Endothelial cell of umbilical vein (primary cell): ENCODE results near the gene MCCC2. TPM values are rescaled to one million over a fixed set of nuclear protein-coding genes. Genes with fewer than 3 reads are reported as not detected.

Experiments used
- BruUV-seq: library from RNA; stranded (reverse); fragments of 400-500 nt; replicated peaks from 2 replicates; lab custom pipeline; 2021; lab: Mats Ljungman, UMichigan
- CTCF ChIA-PET: fragments of 300-600, 350-600 bp; sonication (Branson Sonifier 250); formaldehyde crosslinking; loops from one replicate; lab custom pipeline; 2021; ENCODE audit warnings: antibody characterized with exemption, inconsistent platforms; lab: Charles Lee
- POLR2A ChIA-PET: fragments of 300-600, 350-600 bp; sonication (Branson Sonifier 250); formaldehyde crosslinking; loops from one replicate; lab custom pipeline; 2021; ENCODE audit warnings: antibody characterized with exemption, inconsistent platforms; lab: Charles Lee
- DNase-seq: peaks from one replicate; pipeline ENCODE4 v3.0.0-alpha.2; 2011; ENCODE audit warnings: low read depth, low spot score
- FAIRE-seq: peaks from 2 replicates; lab custom pipeline; 2011; peaks lifted over from hg19 to GRCh38; lab: Jason Lieb, UNC
- H2AFZ ChIP-seq: 2 replicates; pipeline ENCODE4 v1.6.0; 2012; ENCODE audit warnings: low read depth, low read length, control low read depth, inconsistent platforms
- H3K27ac ChIP-seq: 2 replicates; pipeline ENCODE4 v1.5.1; 2011; ENCODE audit warnings: low read depth, mild to moderate bottlenecking, control low read depth, low read length, moderate library complexity; ENCODE audit not compliant: insufficient read depth
- H3K27me3 ChIP-seq, 2 experiments: 2 replicates each; pipeline versions ENCODE4 v1.6.0 to v1.6.1; 2011; ENCODE audit warnings: low read length in 2 of 2, mixed read lengths in 1 of 2; ENCODE audit not compliant: control insufficient read depth in 2 of 2, insufficient read depth in 2 of 2
- H3K36me3 ChIP-seq, 2 experiments: 2 replicates in 1 of 2; 3 replicates in 1 of 2; pipeline ENCODE4 v1.5.1; 2011; ENCODE audit warnings: low read length in 2 of 2, mild to moderate bottlenecking in 1 of 2, moderate library complexity in 1 of 2; ENCODE audit not compliant: control insufficient read depth in 2 of 2, insufficient read depth in 2 of 2; ENCODE audit errors: extremely low read depth in 1 of 2
- H3K4me1 ChIP-seq: 3 replicates; pipeline ENCODE4 v1.5.1; 2011; ENCODE audit warnings: mild to moderate bottlenecking, low read length; ENCODE audit not compliant: control insufficient read depth, insufficient read depth; ENCODE audit errors: extremely low read depth
- H3K4me2 ChIP-seq: 2 replicates; pipeline ENCODE4 v1.6.1; 2011; ENCODE audit warnings: low read length, control low read depth, mixed read lengths; ENCODE audit not compliant: insufficient read depth
- H3K4me3 ChIP-seq, 3 experiments: fragments of 200-600 bp in 1 of 3; sonication (generic), shearing (Covaris generic) in 1 of 3; replicated peaks in 1 of 3; 2 replicates each; pipeline ENCODE4 v1.5.1; 2011 to 2016; ENCODE audit warnings: control low read depth in 3 of 3, low read length in 3 of 3, mild to moderate bottlenecking in 2 of 3, inconsistent platforms in 1 of 3, low read depth in 1 of 3, moderate library complexity in 1 of 3; ENCODE audit not compliant: insufficient read depth in 1 of 3
- H3K79me2 ChIP-seq: 2 replicates; pipeline ENCODE4 v1.6.0; 2012; ENCODE audit warnings: low read length, inconsistent platforms; ENCODE audit not compliant: control insufficient read depth, insufficient read depth
- H3K9ac ChIP-seq: replicated peaks from 2 replicates; pipeline ENCODE3; 2011; ENCODE audit warnings: low read length, control low read depth; ENCODE audit not compliant: insufficient read depth; ENCODE audit errors: extremely low read depth
- H3K9me1 ChIP-seq: replicated peaks from 3 replicates; pipeline ENCODE4 v1.6.0; 2011; ENCODE audit warnings: mild to moderate bottlenecking, low read length; ENCODE audit not compliant: control insufficient read depth, insufficient read depth; ENCODE audit errors: extremely low read depth
- H3K9me3 ChIP-seq: replicated peaks from 2 replicates; pipeline ENCODE4 v1.5.1; 2012; ENCODE audit warnings: low read length, inconsistent platforms; ENCODE audit not compliant: control insufficient read depth, insufficient read depth
- H4K20me1 ChIP-seq: replicated peaks from 2 replicates; pipeline ENCODE3; 2011; ENCODE audit warnings: mild to moderate bottlenecking, low read length; ENCODE audit not compliant: control insufficient read depth, insufficient read depth; ENCODE audit errors: extremely low read depth
- CTCF ChIP-seq, 2 donors: IDR thresholded peaks; 1 replicate in 1 of 2; 2 replicates in 1 of 2; pipeline ENCODE4 v1.5.1; 2011; ENCODE audit warnings: low read length in 2 of 2, mild to moderate bottlenecking in 2 of 2, moderate library complexity in 2 of 2, control low read depth in 1 of 2, inconsistent platforms in 1 of 2, low read depth in 1 of 2; ENCODE audit not compliant: insufficient read depth in 1 of 2; ENCODE audit errors: extremely low read depth in 1 of 2
- EZH2 ChIP-seq: IDR thresholded peaks from 2 replicates; pipeline ENCODE4 v1.6.1; 2012; ENCODE audit warnings: borderline replicate concordance, low read depth, mild to moderate bottlenecking, moderate library complexity, low read length, inconsistent platforms; ENCODE audit not compliant: severe bottlenecking
- FOS ChIP-seq: IDR thresholded peaks from 2 replicates; pipeline ENCODE4 v1.6.1; 2011; ENCODE audit warnings: mild to moderate bottlenecking, low read length, moderate library complexity, borderline replicate concordance; ENCODE audit not compliant: insufficient read depth
- JUN ChIP-seq: IDR thresholded peaks from 2 replicates; pipeline ENCODE4 v1.6.1; 2011; ENCODE audit warnings: borderline replicate concordance, low read depth; ENCODE audit not compliant: insufficient read length, insufficient read depth
- MAX ChIP-seq: IDR thresholded peaks from 2 replicates; pipeline ENCODE4 v1.6.1; 2011; ENCODE audit not compliant: insufficient read depth, insufficient read length
- MYC ChIP-seq: IDR thresholded peaks from one replicate; pipeline ENCODE4 v1.6.1; 2011; ENCODE audit warnings: mild to moderate bottlenecking, low read depth, low read length
- POLR2A ChIP-seq: IDR thresholded peaks from 2 replicates; pipeline ENCODE4 v1.6.1; 2012; ENCODE audit warnings: low read depth, mild to moderate bottlenecking, control low read depth, low read length
- POLR2AphosphoS5 ChIP-seq: IDR thresholded peaks from 2 replicates; pipeline ENCODE4 v1.6.1; 2012; ENCODE audit warnings: low read depth, mild to moderate bottlenecking, control low read depth, low read length, moderate library complexity; ENCODE audit not compliant: insufficient read depth
- dilution Hi-C: fragments of 300-500 bp; cut with MboI; formaldehyde crosslinking; loops from one replicate; pipeline ENCODE4 v1.15.0; 2019; ENCODE audit warnings: low sequenced_read_pairs; ENCODE audit not compliant: extremely low pct_ligation_motif_present
- intact Hi-C: fragments of 100-400 bp; cut with micrococcal nuclease; formaldehyde crosslinking; loops from one replicate; pipeline ENCODE4 v1.10.0; 2022
- polyA plus RNA-seq, 4 experiments: library from polyadenylated mRNA; depleted of rRNA in 3 of 4; stranded (reverse) in 3 of 4; unstranded in 1 of 4; fragments of >200 nt; gene quantifications; 2 replicates each; pipeline versions ENCODE4 v1.2.1 to v1.2.3, GENCODE V29; 2011 to 2012; ENCODE audit warnings: missing spikeins in 1 of 4
- total RNA-seq: library from RNA; stranded (reverse); gene quantifications from 2 replicates; pipeline ENCODE4 v1.2.3, GENCODE V29; 2021

Gene MCCC2
- total and polyA plus RNA-seq, 2 donors (not counting 3 experiments of a cell fraction or from before 2014, with no cell fraction given) = 27.9 to 28.6 TPM

GRCh38 chr5:71587766-71588532, 809 bp downstream of the MCCC2 start:
- peak overlapping the region; percentile 76 for H2AFZ ChIP-seq
- peaks cover 3% of the 10 kb centered on the region for H3K4me1 ChIP-seq
- H3K4me2 ChIP-seq = peak overlapping the region; percentile 62
- no peaks in the 10 kb centered on the region for H3K9me1 ChIP-seq
- H3K27me3 ChIP-seq = no peaks in the 10 kb centered on the region
- H3K36me3 ChIP-seq = no peaks in the 10 kb centered on the region
- H3K9ac ChIP-seq = peak overlapping the region; percentile 76
- DNase-seq = no peak
- H3K79me2 ChIP-seq = peaks cover 2% of the 10 kb centered on the region
- CTCF ChIA-PET = interaction anchor here (2.7 kb wide), 1 partner anchor 13 kb away, joined by 26 read pairs; no protein-coding TSS in a partner anchor
- BruUV-seq = no TSS peak
- H3K9me3 ChIP-seq = no peaks in the 10 kb centered on the region
- TF ChIP-seq MYC (no peak), POLR2A (no peak), CTCF (IDR thresholded peaks at IDR 0.05; ENCODE audit: extremely low read depth in 1 of 2, insufficient read depth in 1 of 2, low read depth in 1 of 2, low read length in 2 of 2) (no peak), EZH2 (no peak), POLR2AphosphoS5 (no peak), MAX (no peak), FOS (no peak), JUN (no peak)
- H4K20me1 ChIP-seq = no peaks in the 10 kb centered on the region
- peak overlapping the region; percentile 46 for H3K27ac ChIP-seq
- intact Hi-C loops = loop anchor here (2.0 to 5.0 kb wide), 2 partner anchors 13 to 169 kb away; no protein-coding TSS in a partner anchor
- dilution Hi-C loops = no loop called here
- peak; percentile 18 for FAIRE-seq
- H3K4me3 ChIP-seq = peak overlapping the region; percentile 61 to 75 (median 63)
- POLR2A ChIA-PET = interaction anchor here (1.0 to 1.2 kb wide), 2 partner anchors 13 to 31 kb away, joined by 4 to 8 read pairs; no protein-coding TSS in a partner anchor
